HG03565 (cell line): ENCODE measurements around the gene BICC1.
"Not testable (repeated sequence)": the region's sequence is repeated elsewhere in the genome, so short reads cannot be mapped to it uniquely, and the experiment has no call there.

Experiments
- ATAC-seq: cut with Tn5 transposase; IDR thresholded peaks from one replicate; pipeline ENCODE4 v1.9.1; 2021; ENCODE audit warnings: mild to moderate bottlenecking, moderate library complexity; ENCODE audit not compliant: unreplicated experiment

BICC1 gene

DNA sequence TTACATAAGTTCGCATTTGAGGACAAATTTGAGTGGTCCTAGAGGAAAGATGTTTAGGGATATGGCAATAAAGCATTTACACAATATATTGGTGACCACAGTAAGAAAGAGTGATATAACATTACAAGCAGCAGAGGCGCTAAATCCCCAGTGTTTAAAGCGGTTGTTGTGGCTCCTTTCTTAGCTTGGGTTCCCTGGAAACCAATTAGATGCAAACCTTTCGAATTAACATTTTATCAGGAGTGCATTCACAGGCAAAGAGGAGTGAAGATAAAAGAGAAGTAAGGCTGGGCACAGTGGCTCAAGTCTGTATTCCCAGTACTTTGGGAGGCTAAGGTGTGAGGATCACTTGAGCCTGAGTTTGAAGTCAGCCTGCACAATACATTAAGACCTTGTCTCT is 331.1 kb downstream of the BICC1 start:
- ATAC-seq = no peak

DNA sequence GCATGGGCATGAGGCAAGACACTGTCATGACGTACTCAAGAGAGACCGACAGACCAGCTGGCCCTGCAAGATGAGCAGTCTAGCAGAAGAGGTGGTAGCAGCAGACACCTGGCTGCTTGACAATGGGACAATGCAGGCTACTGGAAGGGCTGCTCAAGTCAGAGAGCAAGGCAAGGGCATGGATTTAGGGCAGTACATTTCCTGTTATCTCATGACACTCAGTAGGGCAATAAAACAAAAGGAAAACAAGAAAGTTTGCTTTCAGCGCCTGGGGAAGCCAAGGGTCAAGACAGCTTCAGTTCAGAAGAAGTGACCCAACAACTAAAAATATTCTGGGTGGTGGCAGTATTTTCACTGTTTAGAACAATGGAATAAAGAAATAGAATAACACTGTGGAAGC is 332.0 kb downstream of the BICC1 start:
- ATAC-seq = no peak

DNA sequence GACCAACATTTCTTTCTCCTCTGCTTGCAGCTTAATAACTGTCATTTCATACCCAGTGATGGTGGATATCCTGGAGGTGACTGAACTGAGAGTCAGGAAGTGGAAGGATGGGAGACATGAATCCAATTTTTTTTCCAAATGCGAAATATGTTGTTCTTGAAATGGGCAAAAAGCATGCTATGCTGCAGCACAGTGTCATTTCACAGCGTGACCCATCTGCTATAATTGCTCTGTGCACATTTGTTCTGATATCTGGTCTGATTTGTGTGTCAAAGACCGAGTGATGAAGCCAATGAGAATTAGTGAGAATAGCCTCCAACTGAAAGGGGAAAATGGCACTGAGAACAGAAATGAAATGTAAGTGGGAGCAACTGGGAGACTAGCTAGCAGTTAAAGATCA is 334.2 kb downstream of the BICC1 start:
- no peak for ATAC-seq

DNA sequence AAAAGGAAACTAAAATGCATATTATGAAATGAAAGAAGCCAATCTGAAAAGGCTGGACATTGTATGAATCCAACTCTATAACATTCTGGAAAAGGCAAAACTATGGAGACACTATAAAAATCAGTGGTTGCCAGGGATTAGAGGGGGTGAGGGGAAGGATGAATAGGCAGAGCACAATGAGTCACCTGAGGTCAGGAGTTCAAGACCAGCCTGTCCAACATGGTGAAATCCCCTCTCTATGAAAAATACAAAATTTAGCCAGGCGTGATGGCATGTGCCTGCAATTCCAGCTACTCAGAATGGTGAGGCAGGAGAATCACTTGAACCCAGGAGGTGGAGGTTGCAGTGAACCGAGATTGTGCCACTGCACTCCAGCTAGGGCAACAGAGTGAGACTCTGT is 338.9 kb downstream of the BICC1 start:
- no peak for ATAC-seq

DNA sequence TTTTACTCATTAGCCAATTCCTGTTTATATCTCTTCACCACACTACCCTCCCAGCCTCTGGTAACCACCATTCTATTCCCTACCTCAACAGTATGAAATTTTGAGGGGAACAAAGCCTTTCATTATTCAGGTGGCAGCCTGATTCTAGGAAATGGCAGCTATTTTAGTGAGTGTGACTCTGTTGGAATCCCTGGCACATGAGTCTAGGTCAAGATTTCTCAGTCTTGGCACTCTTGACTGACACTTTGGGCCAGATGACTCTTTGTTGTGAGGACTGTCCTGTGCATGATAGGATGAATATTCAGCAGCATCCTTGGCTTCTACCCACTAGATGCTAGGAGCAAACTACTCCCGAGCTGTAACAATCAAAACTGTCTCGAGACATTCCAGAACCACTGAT is 341.0 kb downstream of the BICC1 start:
- ATAC-seq = no peak

DNA sequence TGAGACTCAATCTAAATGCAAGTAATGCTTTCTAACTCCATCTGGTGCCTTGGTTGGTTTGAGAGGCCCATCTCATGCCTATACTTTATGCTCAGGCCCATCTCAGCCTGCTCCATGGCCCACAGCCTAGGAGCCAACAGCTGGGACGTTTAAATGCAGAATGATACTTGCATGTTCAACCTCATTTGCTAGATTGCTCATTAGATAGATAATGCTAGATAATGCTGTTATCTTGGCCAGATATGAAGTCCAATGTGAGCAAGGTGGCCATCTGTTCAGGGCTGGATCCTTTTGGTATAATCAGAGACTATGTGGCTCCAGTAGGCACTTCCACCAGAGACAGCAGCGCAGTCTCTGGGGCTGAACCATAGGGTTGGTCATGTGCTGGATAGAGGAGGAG is 342.1 kb downstream of the BICC1 start:
- ATAC-seq = no peak

DNA sequence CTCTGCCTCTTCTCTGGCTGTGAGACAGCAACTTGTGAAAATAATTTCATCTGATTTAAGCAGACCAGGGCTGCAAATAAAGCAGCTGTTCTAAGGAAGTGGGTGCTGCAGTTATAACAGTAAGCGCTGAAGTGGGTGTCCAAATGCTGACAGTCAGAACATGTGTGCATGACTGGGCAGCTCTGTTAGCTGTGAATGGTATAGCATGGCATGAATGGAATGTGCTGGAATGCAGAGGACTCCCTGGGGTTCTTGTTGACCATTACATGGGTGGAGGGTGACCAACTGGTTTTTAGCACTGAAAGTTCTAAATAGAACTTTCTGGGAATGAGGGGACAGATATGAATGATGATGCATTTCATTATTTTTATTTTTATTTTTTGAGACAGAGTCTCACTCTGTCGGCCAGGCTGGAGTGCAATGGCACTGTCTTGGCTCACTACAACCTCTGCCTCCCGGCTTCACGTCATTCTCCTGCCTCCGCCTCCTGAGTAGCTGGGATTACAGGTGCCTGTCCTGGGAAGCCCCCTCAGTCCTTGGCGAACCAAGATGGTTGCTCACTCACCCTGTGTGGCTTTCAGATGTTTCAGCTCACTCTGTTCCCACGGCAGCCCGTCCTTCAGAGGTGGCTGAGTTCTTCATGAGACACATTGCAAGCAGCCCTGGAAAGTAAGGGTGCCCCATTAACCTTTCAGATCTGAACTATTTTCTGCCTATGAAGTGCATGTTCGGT is 344.0 kb downstream of the BICC1 start:
- no peak for ATAC-seq

DNA sequence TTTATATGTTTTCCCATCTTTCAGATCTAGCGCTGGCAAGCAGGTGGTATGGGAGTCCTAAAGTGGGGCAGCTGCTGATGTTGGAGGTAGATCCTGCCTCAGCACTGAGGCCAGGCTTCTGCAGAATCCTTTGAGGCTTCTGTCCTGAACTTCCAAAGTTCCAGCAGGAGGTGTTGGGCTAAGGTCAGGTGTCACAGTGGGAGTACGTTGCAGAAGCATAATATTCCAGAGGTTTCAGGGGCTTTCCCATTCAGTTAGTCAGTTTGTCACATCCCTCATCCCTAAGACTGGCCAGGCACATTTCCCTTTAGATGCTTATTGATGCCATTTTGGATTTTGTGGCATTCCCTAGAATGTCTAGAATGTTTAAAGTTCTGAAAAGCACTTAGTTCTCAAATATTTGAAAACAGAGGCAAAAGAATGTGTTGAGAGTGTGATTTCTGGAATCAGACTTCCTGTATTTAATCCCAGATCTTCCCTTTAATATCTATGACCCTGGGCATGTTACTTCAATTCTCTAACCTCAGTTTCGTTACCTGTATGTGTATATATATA is 344.7 kb downstream of the BICC1 start:
- ATAC-seq = no peak

DNA sequence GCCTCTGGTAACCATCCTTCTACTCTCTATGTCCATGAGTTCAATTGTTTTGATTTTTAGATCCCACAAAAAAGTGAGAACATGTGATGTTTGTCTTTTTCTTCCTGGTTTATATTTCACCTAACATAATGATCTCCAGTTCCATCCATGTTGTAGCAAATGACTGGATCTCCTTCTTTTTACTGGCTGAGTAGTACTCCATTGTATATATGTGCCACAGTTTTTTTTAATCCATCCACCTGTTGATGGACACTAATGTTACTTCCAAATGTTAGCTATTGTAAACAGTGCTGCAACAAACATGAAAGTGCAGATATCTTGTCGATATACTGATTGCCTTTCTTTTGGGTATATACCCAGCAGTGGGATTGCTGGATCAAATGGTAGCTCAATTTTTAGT is 345.5 kb downstream of the BICC1 start:
- ATAC-seq = not testable (repeated sequence)

DNA sequence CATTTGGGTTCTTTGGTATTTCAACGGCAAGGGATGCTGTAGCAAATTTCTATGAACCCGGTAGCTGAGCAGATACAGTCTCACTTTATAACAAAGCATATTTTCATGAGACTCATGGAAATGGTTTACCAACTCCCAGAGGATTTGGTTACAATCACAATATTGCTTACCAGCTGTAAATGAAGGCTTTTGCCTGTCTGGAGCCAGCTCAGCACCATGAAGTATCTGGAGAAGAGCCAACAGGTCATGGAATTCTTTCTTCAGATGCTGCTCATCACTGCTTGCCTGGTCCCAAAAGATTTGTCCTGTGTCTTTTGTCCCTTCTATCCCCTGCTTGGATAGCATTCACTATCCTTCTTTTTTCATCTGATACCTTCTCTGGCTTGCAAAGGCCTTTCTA is 346.9 kb downstream of the BICC1 start:
- no peak for ATAC-seq

DNA sequence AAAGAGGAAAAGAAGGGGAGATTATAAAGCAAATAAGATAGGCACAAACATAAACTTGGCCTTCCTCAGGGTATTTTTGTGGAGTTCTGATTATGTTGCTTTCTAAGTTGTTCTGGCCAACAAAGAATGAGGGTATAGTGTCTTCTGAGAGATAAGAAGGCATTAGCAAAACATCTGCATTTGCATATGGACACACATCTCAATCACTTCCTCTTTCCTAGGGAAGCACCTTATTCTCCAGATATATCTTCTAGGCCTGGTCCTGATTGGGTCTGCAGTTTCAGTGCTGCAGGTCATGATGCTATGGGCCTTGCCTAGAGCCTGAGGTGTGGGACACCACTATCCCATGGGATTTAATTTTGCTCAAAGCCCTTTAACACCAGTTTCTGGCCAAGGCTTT is 355.0 kb downstream of the BICC1 start:
- peak; percentile 61 for ATAC-seq

DNA sequence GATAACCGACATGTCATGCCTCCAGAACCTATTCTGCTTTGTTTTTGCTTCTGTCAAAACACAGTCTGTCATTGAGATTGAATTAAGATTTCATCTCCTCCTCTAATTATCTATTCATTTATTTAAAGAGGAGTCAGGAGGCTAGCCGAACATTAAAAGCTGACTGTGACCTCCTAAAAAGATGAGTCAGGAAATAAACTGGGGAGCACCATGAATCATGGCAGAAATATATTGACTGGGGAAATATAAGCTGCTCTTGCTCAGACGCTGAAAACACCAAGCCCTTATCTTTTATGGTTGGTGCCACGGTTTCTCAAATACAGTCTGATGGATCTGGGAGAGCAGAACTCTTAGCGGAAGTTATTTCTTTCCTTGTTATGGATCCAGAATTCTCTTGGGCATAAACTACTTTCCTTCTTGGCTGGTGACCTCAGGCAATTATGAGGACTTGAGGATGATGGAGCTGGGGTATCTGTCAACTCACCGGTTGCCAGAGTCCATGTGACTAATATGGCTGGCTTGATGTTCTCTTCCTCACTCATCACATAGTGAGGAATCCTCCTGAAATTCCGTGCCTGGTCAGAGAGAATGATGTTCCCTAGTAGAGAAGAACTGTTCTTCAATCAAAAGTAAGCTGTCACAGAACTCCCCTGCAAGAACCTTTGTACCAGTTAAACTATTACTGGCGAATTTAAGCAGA is 356.2 kb downstream of the BICC1 start:
- no peak for ATAC-seq

DNA sequence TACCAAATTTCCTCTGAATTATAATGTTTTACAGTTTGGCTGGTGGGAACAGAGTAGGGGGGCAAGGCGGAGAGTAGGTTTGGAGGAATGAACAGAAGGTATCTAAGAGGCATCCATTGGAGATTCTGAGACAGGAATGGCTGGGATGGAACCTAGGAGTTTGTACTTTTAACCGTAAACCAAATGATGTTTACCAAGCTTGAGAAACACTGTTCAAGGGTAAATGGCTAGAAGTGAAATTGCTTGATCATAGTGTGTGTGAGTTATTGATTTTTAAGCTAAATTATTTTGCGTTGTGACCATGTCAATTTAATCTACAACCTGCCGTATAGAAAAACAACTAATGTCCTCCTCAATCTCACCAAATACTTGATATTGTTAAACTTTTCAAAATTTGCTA is 357.4 kb downstream of the BICC1 start:
- ATAC-seq = no peak

DNA sequence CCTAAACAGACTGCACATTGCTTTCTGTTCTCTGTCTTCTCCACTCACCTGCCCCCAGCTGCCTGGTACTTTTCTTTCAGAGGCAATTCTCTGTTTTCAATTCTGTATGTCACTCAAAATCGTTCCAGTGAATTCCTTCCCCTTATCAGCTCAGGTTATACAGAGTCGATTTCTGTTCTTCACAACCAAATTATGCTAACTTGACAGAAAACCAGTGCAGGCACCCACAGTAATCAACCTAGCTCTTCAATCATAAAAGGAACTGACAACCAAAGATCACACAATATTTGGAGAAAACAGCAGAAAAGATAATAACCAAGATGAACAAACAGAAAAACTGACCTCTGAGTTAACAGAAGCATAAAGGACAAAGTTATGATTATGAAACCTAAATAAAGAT is 360.5 kb downstream of the BICC1 start:
- no peak for ATAC-seq
